ENCODE measurements around the gene STBD1. TPM values are rescaled to one million over a fixed set of nuclear protein-coding genes. Genes with fewer than 3 reads are reported as not detected.

The STBD1 gene
- total RNA-seq, 1 experiment from 2014 or later = 3.7 TPM

- Mint-ChIP-seq H3K9me3 (ENCODE audit: unreplicated experiment) (peaks cover 21% of the 10 kb centered on the region), H3K36me3 (ENCODE audit: insufficient read depth, unreplicated experiment) (peaks cover 4% of the 10 kb centered on the region), H3K27ac (ENCODE audit: low read depth, unreplicated experiment) (no peak overlapping the region), H3K4me1 (ENCODE audit: insufficient read depth, unreplicated experiment) (no peaks in the 10 kb centered on the region), H3K4me3 (ENCODE audit: unreplicated experiment) (no peak overlapping the region), H3K27me3 (ENCODE audit: insufficient read depth, unreplicated experiment) (no peaks in the 10 kb centered on the region)
- CTCF ChIA-PET = no interaction called here
- POLR2A ChIA-PET = no interaction called here
- intact Hi-C loops (cut with micrococcal nuclease) = no loop called here
- TF ChIP-seq CTCF (IDR thresholded peaks at IDR 0.05; ENCODE audit: unreplicated experiment) = no peak
- BruUV-seq (replicated peaks) = no TSS peak
- DNase-seq (ENCODE audit: unreplicated experiment) = no peak
Observed at GRCh38 chr4:76322236-76322635, 15.7 kb downstream of the STBD1 start.

GRCh38 chr4:76325072-76325471 lies 18.5 kb downstream of the STBD1 start:
- ChIA-PET POLR2A (interaction anchor here (0.7 kb wide), 2 partner anchors 49 to 378 kb away, joined by 3 read pairs; no protein-coding TSS in a partner anchor), CTCF (interaction anchor here (0.6 to 2.1 kb wide), 2 partner anchors 17 to 122 kb away, joined by 3 to 7 read pairs; no protein-coding TSS in a partner anchor)
- H3K4me3 Mint-ChIP-seq (ENCODE audit: unreplicated experiment) = no peak overlapping the region
- no peaks in the 10 kb centered on the region for H3K27me3 Mint-ChIP-seq (ENCODE audit: insufficient read depth, unreplicated experiment)
- no peak for TF ChIP-seq CTCF (IDR thresholded peaks at IDR 0.05; ENCODE audit: unreplicated experiment)
- H3K4me1 Mint-ChIP-seq (ENCODE audit: insufficient read depth, unreplicated experiment) = no peaks in the 10 kb centered on the region
- no peaks in the 10 kb centered on the region for H3K36me3 Mint-ChIP-seq (ENCODE audit: insufficient read depth, unreplicated experiment)
- H3K9me3 Mint-ChIP-seq (ENCODE audit: unreplicated experiment) = peaks cover 24% of the 10 kb centered on the region
- no peak overlapping the region for H3K27ac Mint-ChIP-seq (ENCODE audit: low read depth, unreplicated experiment)
- intact Hi-C loops (cut with micrococcal nuclease) = no loop called here
- BruUV-seq (replicated peaks) = no TSS peak
- DNase-seq (ENCODE audit: unreplicated experiment) = no peak

- Mint-ChIP-seq H3K4me3 (ENCODE audit: unreplicated experiment) (no peak overlapping the region), H3K9me3 (ENCODE audit: unreplicated experiment) (peaks cover 13% of the 10 kb centered on the region)
Observed at GRCh38 chr4:76326515-76326914, 20.0 kb downstream of the STBD1 start.

GRCh38 chr4:76334885-76335284 lies 28.4 kb downstream of the STBD1 start:
- TF ChIP-seq CTCF (IDR thresholded peaks at IDR 0.05; ENCODE audit: unreplicated experiment) = no peak
- DNase-seq (ENCODE audit: unreplicated experiment) = no peak
- H3K9me3 Mint-ChIP-seq (ENCODE audit: unreplicated experiment) = no peaks in the 10 kb centered on the region
- H3K27me3 Mint-ChIP-seq (ENCODE audit: insufficient read depth, unreplicated experiment) = no peaks in the 10 kb centered on the region
- no TSS peak for BruUV-seq (replicated peaks)
- H3K4me1 Mint-ChIP-seq (ENCODE audit: insufficient read depth, unreplicated experiment) = no peaks in the 10 kb centered on the region
- no peak overlapping the region for H3K27ac Mint-ChIP-seq (ENCODE audit: low read depth, unreplicated experiment)
- no peaks in the 10 kb centered on the region for H3K36me3 Mint-ChIP-seq (ENCODE audit: insufficient read depth, unreplicated experiment)
- POLR2A ChIA-PET = interaction anchor here (1.3 kb wide), 1 partner anchor 44 kb away, joined by 3 read pairs; no protein-coding TSS in a partner anchor
- intact Hi-C loops (cut with micrococcal nuclease) = no loop called here
- no peak overlapping the region for H3K4me3 Mint-ChIP-seq (ENCODE audit: unreplicated experiment)
- CTCF ChIA-PET = interaction anchor here (0.6 kb wide), 1 partner anchor 57 kb away, joined by 3 read pairs; no protein-coding TSS in a partner anchor

More at GRCh38 chr4:76326515-76326914, 20.0 kb downstream of the STBD1 start:
- CTCF ChIA-PET = interaction anchor here (2.1 kb wide), 1 partner anchor 19 kb away, joined by 7 read pairs; no protein-coding TSS in a partner anchor
- intact Hi-C loops (cut with micrococcal nuclease) = no loop called here
- no peaks in the 10 kb centered on the region for H3K36me3 Mint-ChIP-seq (ENCODE audit: insufficient read depth, unreplicated experiment)
- no TSS peak for BruUV-seq (replicated peaks)
- no peaks in the 10 kb centered on the region for H3K4me1 Mint-ChIP-seq (ENCODE audit: insufficient read depth, unreplicated experiment)
- no peak for TF ChIP-seq CTCF (IDR thresholded peaks at IDR 0.05; ENCODE audit: unreplicated experiment)
- POLR2A ChIA-PET = interaction anchor here (0.8 to 1.4 kb wide), 2 partner anchors 19 to 21 kb away, joined by 3 read pairs; partner anchors contain the start of gene STBD1
- no peaks in the 10 kb centered on the region for H3K27me3 Mint-ChIP-seq (ENCODE audit: insufficient read depth, unreplicated experiment)
- no peak overlapping the region for H3K27ac Mint-ChIP-seq (ENCODE audit: low read depth, unreplicated experiment)
- no peak for DNase-seq (ENCODE audit: unreplicated experiment)

Measured in MCF 10A (cell line).